Lower leg skin (tissue), 4 donors: ENCODE results near the gene PCLAF. TPM values are rescaled to one million over a fixed set of nuclear protein-coding genes. Genes with fewer than 3 reads are reported as not detected.
"Not testable (repeated sequence)": the region's sequence is repeated elsewhere in the genome, so short reads cannot be mapped to it uniquely, and the experiment has no call there.

Source experiments
- DNase-seq, 2 donors: peaks; one replicate each; pipeline ENCODE4 v3.0.0-alpha.2; 2019; ENCODE audit warnings: low spot score in 2 of 2
- H3K4me3 ChIP-seq: fragments of 200-600 bp; sonication (generic); 2 replicates; pipeline ENCODE4 v1.5.1; 2017; ENCODE audit warnings: mild to moderate bottlenecking, low read depth; ENCODE audit not compliant: poor library complexity, severe bottlenecking
- POLR2A ChIP-seq, 2 donors: fragments of 450-650 bp; IDR thresholded peaks; one replicate each; pipeline ENCODE4 v1.6.1; 2016 to 2017; ENCODE audit warnings: antibody characterized with exemption in 2 of 2, mild to moderate bottlenecking in 1 of 2, moderate library complexity in 1 of 2
- WGBS, 2 donors: methylation state at CpG; one replicate each; pipeline ENCODE4 v1.1.5; 2018; 5-methylcytosine and 5-hydroxymethylcytosine counted together
- intact Hi-C: fragments of 100-400 bp; cut with DNase I; formaldehyde crosslinking; loops from one replicate; pipeline ENCODE4 v1.15.0; 2023; ENCODE audit warnings: low total_unique reads
- total RNA-seq, 4 donors: library from RNA; depleted of rRNA; stranded (reverse); fragments of >200 nt; gene quantifications; one replicate each; pipeline ENCODE4 v1.1.0, GENCODE V29; 2016
- TF ChIP-seq, protein P1 (sequence below), 3 donors: fragments of 450-650 bp; IDR thresholded peaks; one replicate each; pipeline ENCODE4 v1.5.1; 2016; ENCODE audit warnings: antibody characterized with exemption in 3 of 3, mild to moderate bottlenecking in 3 of 3, moderate library complexity in 2 of 3

PCLAF gene
- total RNA-seq, 4 donors from 2014 or later, result 1.2 to 2.2 (median 1.6) TPM; not detected in 1

DNA sequence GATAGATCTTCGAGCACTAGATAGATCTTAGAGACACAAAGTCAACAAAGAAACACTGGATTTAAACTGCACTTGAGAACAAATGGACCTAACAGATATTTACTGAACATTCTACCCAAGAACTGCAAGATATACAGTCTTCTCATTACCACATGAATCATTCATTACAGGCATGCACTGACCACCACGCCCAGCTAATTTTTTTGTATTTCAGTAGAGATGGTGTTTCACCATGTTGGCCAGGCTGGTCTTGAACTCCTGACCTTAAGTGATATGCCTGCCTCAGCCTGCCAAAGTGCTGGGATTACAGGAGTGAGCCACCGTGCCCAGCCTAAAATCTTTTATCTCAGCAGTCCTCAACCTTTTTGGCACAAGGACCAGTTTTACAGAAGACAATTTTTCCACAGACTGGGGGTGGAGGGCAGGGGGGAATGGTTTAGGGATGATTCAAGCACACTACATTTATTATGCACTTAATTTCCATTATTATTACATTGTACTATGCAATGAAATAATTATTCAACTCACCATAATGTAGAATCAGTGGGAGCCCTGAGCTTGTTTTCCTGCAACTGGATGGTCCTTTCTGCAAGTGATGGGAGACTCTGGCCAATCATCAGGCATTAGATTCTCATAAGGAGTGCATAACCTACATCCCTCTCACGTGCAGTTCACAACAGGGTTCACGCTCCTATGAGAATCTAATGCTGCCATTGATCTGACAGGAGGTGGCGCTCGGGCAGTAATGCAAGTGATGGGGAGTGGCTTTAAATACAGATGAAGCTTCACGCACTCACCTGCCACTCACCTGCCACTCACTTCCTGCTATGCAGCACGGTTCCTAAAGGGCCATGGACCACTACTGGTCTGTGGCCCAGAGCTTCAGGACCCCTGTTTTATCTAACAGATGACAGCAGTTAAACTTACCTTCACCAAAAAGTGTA is 47.0 kb downstream of the PCLAF start:
- TF ChIP-seq, protein P1, sequence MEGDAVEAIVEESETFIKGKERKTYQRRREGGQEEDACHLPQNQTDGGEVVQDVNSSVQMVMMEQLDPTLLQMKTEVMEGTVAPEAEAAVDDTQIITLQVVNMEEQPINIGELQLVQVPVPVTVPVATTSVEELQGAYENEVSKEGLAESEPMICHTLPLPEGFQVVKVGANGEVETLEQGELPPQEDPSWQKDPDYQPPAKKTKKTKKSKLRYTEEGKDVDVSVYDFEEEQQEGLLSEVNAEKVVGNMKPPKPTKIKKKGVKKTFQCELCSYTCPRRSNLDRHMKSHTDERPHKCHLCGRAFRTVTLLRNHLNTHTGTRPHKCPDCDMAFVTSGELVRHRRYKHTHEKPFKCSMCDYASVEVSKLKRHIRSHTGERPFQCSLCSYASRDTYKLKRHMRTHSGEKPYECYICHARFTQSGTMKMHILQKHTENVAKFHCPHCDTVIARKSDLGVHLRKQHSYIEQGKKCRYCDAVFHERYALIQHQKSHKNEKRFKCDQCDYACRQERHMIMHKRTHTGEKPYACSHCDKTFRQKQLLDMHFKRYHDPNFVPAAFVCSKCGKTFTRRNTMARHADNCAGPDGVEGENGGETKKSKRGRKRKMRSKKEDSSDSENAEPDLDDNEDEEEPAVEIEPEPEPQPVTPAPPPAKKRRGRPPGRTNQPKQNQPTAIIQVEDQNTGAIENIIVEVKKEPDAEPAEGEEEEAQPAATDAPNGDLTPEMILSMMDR (IDR thresholded peaks at IDR 0.05), result no peak
- 76 to 84% methylated on average over 9 of the region's 9 CpGs for WGBS, 2 donors
- no peak overlapping the region for H3K4me3 ChIP-seq
- DNase-seq, result no peak
- intact Hi-C loops, result no loop called here

DNA sequence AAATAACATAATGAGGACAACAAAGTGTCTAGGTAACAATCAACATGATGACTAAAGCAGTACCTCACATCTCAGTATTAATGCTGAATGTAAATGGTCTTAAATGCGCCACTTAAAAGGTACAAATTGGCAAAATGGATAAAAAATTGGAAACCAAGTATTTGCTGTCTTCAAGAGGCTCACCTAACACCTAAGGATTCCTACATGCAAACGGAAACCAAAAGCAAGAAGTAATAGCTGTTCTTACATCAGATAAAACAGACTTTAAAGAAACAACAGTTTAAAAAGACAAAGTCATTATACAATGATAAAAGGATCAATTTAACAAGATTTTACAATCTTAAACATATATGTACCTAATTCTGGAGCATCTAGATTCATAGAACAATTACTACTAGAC is 47.7 kb downstream of the PCLAF start:
- intact Hi-C loops, result no loop called here
- DNase-seq, result no peak
- WGBS, 2 donors, result 91 to 94% methylated on average over 2 of the region's 2 CpGs
- no peak overlapping the region for H3K4me3 ChIP-seq
- TF ChIP-seq, protein P1 (IDR thresholded peaks at IDR 0.05), result no peak
- TF ChIP-seq POLR2A (IDR thresholded peaks at IDR 0.05), result no peak

DNA sequence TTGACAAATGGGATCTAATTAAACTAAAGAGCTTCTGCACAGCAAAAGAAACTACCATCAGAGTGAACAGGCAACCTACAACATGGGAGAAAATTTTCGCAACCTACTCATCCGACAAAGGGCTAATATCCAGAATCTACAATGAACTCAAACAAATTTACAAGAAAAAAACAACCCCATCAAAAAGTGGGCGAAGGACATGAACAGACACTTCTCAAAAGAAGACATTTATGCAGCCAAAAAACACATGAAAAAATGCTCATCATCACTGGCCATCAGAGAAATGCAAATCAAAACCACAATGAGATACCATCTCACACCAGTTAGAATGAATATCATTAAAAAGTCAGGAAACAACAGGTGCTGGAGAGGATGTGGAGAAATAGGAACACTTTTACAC is 49.6 kb downstream of the PCLAF start:
- DNase-seq, intact Hi-C loops, H3K4me3 ChIP-seq: not testable (repeated sequence)
- WGBS, 2 donors, result no CpG with 5 or more reads among the region's 3 CpGs

DNA sequence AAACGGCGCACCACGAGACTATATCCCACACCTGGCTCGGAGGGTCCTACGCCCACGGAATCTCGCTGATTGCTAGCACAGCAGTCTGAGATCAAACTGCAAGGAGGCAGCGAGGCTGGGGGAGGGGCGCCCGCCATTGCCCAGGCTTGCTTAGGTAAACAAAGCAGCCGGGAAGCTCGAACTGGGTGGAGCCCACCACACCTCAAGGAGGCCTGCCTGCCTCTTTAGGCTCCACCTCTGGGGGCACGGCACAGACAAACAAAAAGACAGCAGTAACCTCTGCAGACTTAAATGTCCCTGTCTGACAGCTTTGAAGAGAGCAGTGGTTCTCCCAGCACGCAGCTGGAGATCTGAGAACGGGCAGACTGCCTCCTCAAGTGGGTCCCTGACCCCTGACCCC is 54.3 kb downstream of the PCLAF start:
- H3K4me3 ChIP-seq, DNase-seq, intact Hi-C loops: not testable (repeated sequence)
- 46 to 49% methylated on average over 3 to 4 of the region's 15 CpGs for WGBS, 2 donors

DNA sequence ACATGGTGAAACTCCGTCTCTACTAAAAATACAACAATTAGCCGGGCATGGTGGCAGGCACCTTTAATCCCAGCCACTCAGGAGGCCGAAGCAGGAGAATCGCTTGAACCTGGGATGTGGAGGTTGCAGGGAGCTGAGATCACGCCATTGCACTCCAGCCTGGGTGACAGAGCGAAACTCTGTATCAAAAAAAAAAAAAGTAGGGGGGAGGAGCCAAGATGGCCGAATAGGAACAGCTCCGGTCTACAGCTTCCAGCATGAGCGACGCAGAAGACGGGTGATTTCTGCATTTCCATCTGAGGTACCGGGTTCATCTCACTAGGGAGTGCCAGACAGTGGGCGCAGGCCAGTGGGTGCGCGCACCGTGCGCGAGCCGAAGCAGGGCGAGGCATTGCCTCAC is 54.8 kb downstream of the PCLAF start:
- DNase-seq, H3K4me3 ChIP-seq, intact Hi-C loops: not testable (repeated sequence)
- 79 to 82% methylated on average over 12 of the region's 20 CpGs for WGBS, 2 donors

DNA sequence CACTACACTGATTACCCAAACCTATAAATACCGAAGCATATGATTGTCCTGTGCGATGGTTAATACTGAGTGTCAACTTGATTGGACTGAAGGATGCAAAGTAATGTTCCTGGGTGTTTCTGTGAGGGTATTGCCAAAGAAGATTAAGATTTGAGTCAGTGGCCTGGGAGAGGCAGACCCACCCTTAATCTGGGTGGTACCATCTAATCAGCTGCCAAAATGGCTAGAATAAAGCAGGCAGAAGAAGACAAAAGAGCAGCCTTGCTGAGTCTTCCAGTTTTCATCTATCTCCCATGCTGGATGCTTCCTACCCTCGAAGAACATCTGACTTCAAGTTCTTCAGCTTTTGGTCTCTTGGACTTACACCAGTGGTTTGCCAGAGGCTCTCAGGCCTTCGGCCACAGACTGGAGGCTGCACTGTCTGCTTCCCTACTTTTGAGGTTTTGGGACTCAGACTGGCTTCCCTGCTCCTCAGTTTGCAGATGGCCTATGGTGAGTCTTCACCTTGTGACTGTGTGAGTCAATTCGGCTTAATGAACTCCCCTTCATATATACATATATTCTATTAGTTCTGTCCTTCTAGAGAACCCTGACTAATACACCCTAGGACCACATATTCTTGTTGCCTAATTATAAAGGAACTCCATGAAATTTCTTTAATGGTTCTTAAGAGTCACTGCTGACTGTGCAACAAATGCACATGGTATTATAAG is 56.9 kb downstream of the PCLAF start:
- intact Hi-C loops, result no loop called here
- TF ChIP-seq POLR2A (IDR thresholded peaks at IDR 0.05), result no peak
- TF ChIP-seq, protein P1 (IDR thresholded peaks at IDR 0.05), result no peak
- WGBS, 2 donors, result 78 to 81% methylated on average over 5 of the region's 5 CpGs
- DNase-seq, result no peak
- H3K4me3 ChIP-seq, result no peak overlapping the region

DNA sequence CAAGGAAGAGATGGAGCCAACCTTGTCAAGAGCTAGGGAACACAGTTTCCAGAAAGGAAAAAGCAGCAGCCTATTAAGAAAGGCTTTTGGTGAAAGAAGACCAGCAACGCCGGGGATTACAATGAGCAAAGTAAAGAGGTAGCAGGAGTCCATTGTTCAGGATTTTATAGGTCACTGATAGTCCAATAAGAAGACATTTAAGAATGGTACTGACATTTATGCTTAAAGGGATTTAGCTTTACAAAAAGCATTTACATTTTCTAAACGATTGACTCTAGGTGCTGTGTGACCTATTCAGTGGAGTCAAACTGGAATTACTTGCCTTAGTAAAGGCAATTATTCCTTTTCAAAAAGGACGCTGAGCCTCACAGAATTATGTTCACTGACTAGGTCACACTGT is 66.0 kb downstream of the PCLAF start:
- 57 to 59% methylated on average over 4 of the region's 4 CpGs for WGBS, 2 donors
- TF ChIP-seq, protein P1 (IDR thresholded peaks at IDR 0.05), result no peak
- no peak for TF ChIP-seq POLR2A (IDR thresholded peaks at IDR 0.05)
- intact Hi-C loops, result no loop called here
- H3K4me3 ChIP-seq, result no peak overlapping the region
- no peak for DNase-seq
